Smooth muscle cell (in vitro differentiated cells): ENCODE results near the gene SPTBN1. TPM values are rescaled to one million over a fixed set of nuclear protein-coding genes. Genes with fewer than 3 reads are reported as not detected.
A peak's percentile ranks its signal among the peaks of the same experiment; 100 is the strongest.

Experiments
- DNase-seq: peaks from one replicate; lab custom pipeline; 2025; ENCODE audit not compliant: unreplicated experiment; lab: John Stamatoyannopoulos, UW
- H2AFZ ChIP-seq: fragments of 200-600 bp; sonication (generic); 2 replicates; pipeline ENCODE4 v1.6.0; 2016; ENCODE audit warnings: antibody characterized with exemption, low read depth, mild to moderate bottlenecking
- H3F3A ChIP-seq: fragments of 200-600 bp; sonication (generic); 2 replicates; pipeline ENCODE4 v1.6.0; 2017; ENCODE audit warnings: antibody characterized with exemption, low read depth
- H3K27ac ChIP-seq: fragments of 200-600 bp; sonication (generic); 2 replicates; pipeline ENCODE4 v1.5.1; 2016; ENCODE audit warnings: low read depth, mild to moderate bottlenecking
- H3K27me3 ChIP-seq: fragments of 200-600 bp; sonication (generic); 2 replicates; pipeline ENCODE4 v1.6.1; 2016; ENCODE audit warnings: low read depth, mild to moderate bottlenecking
- H3K36me3 ChIP-seq: fragments of 200-600 bp; sonication (generic); 2 replicates; pipeline ENCODE4 v1.5.1; 2016; ENCODE audit warnings: low read depth
- H3K4me1 ChIP-seq: fragments of 200-600 bp; sonication (generic); 2 replicates; pipeline ENCODE4 v1.5.1; 2016; ENCODE audit warnings: low read depth
- H3K4me2 ChIP-seq: fragments of 200-600 bp; sonication (generic); 2 replicates; pipeline ENCODE4 v1.6.0; 2016; ENCODE audit warnings: mild to moderate bottlenecking
- H3K4me3 ChIP-seq: fragments of 200-600 bp; sonication (generic); 2 replicates; pipeline ENCODE4 v1.5.1; 2016; ENCODE audit warnings: mild to moderate bottlenecking
- H3K79me2 ChIP-seq: fragments of 200-600 bp; sonication (generic); 2 replicates; pipeline ENCODE4 v1.6.0; 2016; ENCODE audit warnings: low read depth, mild to moderate bottlenecking
- H3K9ac ChIP-seq: fragments of 200-600 bp; sonication (generic); 2 replicates; pipeline ENCODE4 v1.6.0; 2016; ENCODE audit warnings: low read depth
- H3K9me3 ChIP-seq: fragments of 200-600 bp; sonication (generic); replicated peaks from 2 replicates; pipeline ENCODE4 v1.5.1; 2016; ENCODE audit warnings: low read depth
- H4K20me1 ChIP-seq: fragments of 200-600 bp; sonication (generic); 2 replicates; pipeline ENCODE4 v1.6.0; 2016; ENCODE audit warnings: low read depth
- CTCF ChIP-seq: fragments of 200-600 bp; sonication (generic); IDR thresholded peaks from 2 replicates; pipeline ENCODE4 v1.5.1; 2017; ENCODE audit warnings: borderline replicate concordance, mild to moderate bottlenecking, antibody characterized with exemption; ENCODE audit not compliant: insufficient read depth, poor library complexity, severe bottlenecking
- WGBS: methylation state at CpG from one replicate; pipeline ENCODE4 v1.1.7; 2016; ENCODE audit warnings: low lambda C conversion rate; 5-methylcytosine and 5-hydroxymethylcytosine counted together
- polyA plus RNA-seq: library from polyadenylated mRNA; unstranded; fragments of >200 nt; fragmentation: Nextera tagmentation; extraction: Ambion mirVana; gene quantifications from 2 replicates; pipeline ENCODE4 v1.2.1, GENCODE V29; 2016
- total RNA-seq: library from RNA; depleted of rRNA; stranded (reverse); fragments of >200 nt; gene quantifications from 2 replicates; pipeline ENCODE4 v1.2.3, GENCODE V29; 2014

SPTBN1 gene
- total and polyA plus RNA-seq, 2 experiments from 2014 or later = 78.7 to 186 TPM

- peaks cover 94% of the 10 kb centered on the region for H4K20me1 ChIP-seq
- peaks cover 87% of the 10 kb centered on the region for H3K79me2 ChIP-seq
- H3K36me3 ChIP-seq = no peaks in the 10 kb centered on the region
- no peak for TF ChIP-seq CTCF
- H3K9ac ChIP-seq = no peak overlapping the region
- no peak overlapping the region for H2AFZ ChIP-seq
- H3K4me2 ChIP-seq = no peak overlapping the region
- WGBS = 96% methylated on average over 5 of the region's 5 CpGs
- no peak for DNase-seq
- H3K4me1 ChIP-seq = peaks cover 40% of the 10 kb centered on the region
- no peaks in the 10 kb centered on the region for H3K27me3 ChIP-seq
- no peaks in the 10 kb centered on the region for H3K9me3 ChIP-seq
- no peak overlapping the region for H3K4me3 ChIP-seq
- peak overlapping the region; percentile 6 for H3K27ac ChIP-seq
- peaks cover 9% of the 10 kb centered on the region for H3F3A ChIP-seq
These were observed 126.9 kb downstream of the SPTBN1 start for GRCh38 chr2:54582987-54583386.

- peaks cover 94% of the 10 kb centered on the region for H4K20me1 ChIP-seq
These were observed 128.5 kb downstream of the SPTBN1 start for GRCh38 chr2:54584598-54584997.

GRCh38 chr2:54585136-54585733 lies 129.1 kb downstream of the SPTBN1 start:
- H3K4me3 ChIP-seq = no peak overlapping the region
- peak overlapping the region; percentile 78 for H3K27ac ChIP-seq
- H2AFZ ChIP-seq = no peak overlapping the region
- H3K4me1 ChIP-seq = peaks cover 46% of the 10 kb centered on the region
- H3K36me3 ChIP-seq = no peaks in the 10 kb centered on the region
- peaks cover 87% of the 10 kb centered on the region for H3K79me2 ChIP-seq
- peaks cover 9% of the 10 kb centered on the region for H3F3A ChIP-seq
- DNase-seq = no peak
- H4K20me1 ChIP-seq = peaks cover 95% of the 10 kb centered on the region
- no peaks in the 10 kb centered on the region for H3K27me3 ChIP-seq
- H3K4me2 ChIP-seq = peak overlapping the region; percentile 78
- no peaks in the 10 kb centered on the region for H3K9me3 ChIP-seq
- TF ChIP-seq CTCF = no peak
- no peak overlapping the region for H3K9ac ChIP-seq

More at GRCh38 chr2:54584598-54584997, 128.5 kb downstream of the SPTBN1 start:
- no peaks in the 10 kb centered on the region for H3K27me3 ChIP-seq
- H3K4me2 ChIP-seq = peak overlapping the region; percentile 38
- H3K9ac ChIP-seq = no peak overlapping the region
- peaks cover 43% of the 10 kb centered on the region for H3K4me1 ChIP-seq
- H3K79me2 ChIP-seq = peaks cover 87% of the 10 kb centered on the region
- 97% methylated on average over 1 of the region's 1 CpG for WGBS
- H3K4me3 ChIP-seq = no peak overlapping the region
- no peak for DNase-seq
- peak overlapping the region; percentile 78 for H3K27ac ChIP-seq
- no peak for TF ChIP-seq CTCF
- peaks cover 9% of the 10 kb centered on the region for H3F3A ChIP-seq
- no peaks in the 10 kb centered on the region for H3K36me3 ChIP-seq
- no peaks in the 10 kb centered on the region for H3K9me3 ChIP-seq
- no peak overlapping the region for H2AFZ ChIP-seq

GRCh38 chr2:54586062-54586461 lies 129.9 kb downstream of the SPTBN1 start:
- Histone ChIP-seq H3K9ac (no peak overlapping the region), H3K27me3 (no peaks in the 10 kb centered on the region), H4K20me1 (peaks cover 94% of the 10 kb centered on the region), H3K79me2 (peaks cover 87% of the 10 kb centered on the region), H3K4me3 (no peak overlapping the region), H3F3A (peaks cover 9% of the 10 kb centered on the region), H3K9me3 (no peaks in the 10 kb centered on the region), H3K4me2 (peak overlapping the region; percentile 78), H3K36me3 (no peaks in the 10 kb centered on the region), H3K27ac (peak overlapping the region; percentile 78), H3K4me1 (peaks cover 41% of the 10 kb centered on the region), H2AFZ (no peak overlapping the region)
- no peak for DNase-seq
- WGBS = 21% methylated on average over 7 of the region's 7 CpGs
- no peak for TF ChIP-seq CTCF
